IMR-90 (cell line): ENCODE data around the gene SLC22A4. TPM values are rescaled to one million over a fixed set of nuclear protein-coding genes. Genes with fewer than 3 reads are reported as not detected.

ENCODE experiments used
- ATAC-seq: fragments of 200-7000 bp; cut with Tn5 transposase; 2 replicates; pipeline ENCODE4 v1.9.1; 2020; ENCODE audit warnings: low read depth, mild to moderate bottlenecking, moderate library complexity
- BruUV-seq: library from RNA; stranded (reverse); fragments of 400-500 nt; replicated peaks from 2 replicates; lab custom pipeline; 2021; lab: Mats Ljungman, UMichigan
- CTCF ChIA-PET: fragments of 300-600 bp; formaldehyde crosslinking; extraction: SDS; loops from one replicate; lab custom pipeline; 2021; ENCODE audit warnings: antibody characterized with exemption; lab: Yijun Ruan, JAX
- POLR2A ChIA-PET: fragments of 300-600 bp; sonication (Branson Sonifier 250); formaldehyde crosslinking; loops from one replicate; lab custom pipeline; 2022; ENCODE audit warnings: antibody characterized with exemption; ENCODE audit not compliant: unreplicated experiment; lab: Charles Lee
- DNase-seq: peaks from one replicate; pipeline ENCODE4 v3.0.0; 2013
- H2AFZ ChIP-seq: replicated peaks from 2 replicates; pipeline ENCODE3; 2013; ENCODE audit warnings: low read length, mild to moderate bottlenecking; ENCODE audit not compliant: poor library complexity
- H2AK5ac ChIP-seq: 2 replicates; pipeline ENCODE4 v1.6.1; 2013; ENCODE audit warnings: low read depth, low read length, inconsistent platforms
- H2AK9ac ChIP-seq: replicated peaks from 2 replicates; pipeline ENCODE3; 2013; ENCODE audit warnings: mild to moderate bottlenecking, low read depth, low read length, moderate library complexity; ENCODE audit not compliant: poor library complexity
- H2BK120ac ChIP-seq: 2 replicates; pipeline ENCODE4 v1.6.1; 2013; ENCODE audit warnings: low read depth, low read length, inconsistent platforms
- H2BK15ac ChIP-seq: 3 replicates; pipeline ENCODE4 v1.6.1; 2013; ENCODE audit warnings: low read depth, low read length, inconsistent platforms
- H2BK20ac ChIP-seq: 2 replicates; pipeline ENCODE4 v1.6.1; 2013; ENCODE audit warnings: low read depth, mild to moderate bottlenecking, inconsistent platforms, low read length, moderate library complexity
- H2BK5ac ChIP-seq: 2 replicates; pipeline ENCODE4 v1.6.1; 2013; ENCODE audit warnings: mild to moderate bottlenecking, low read depth, low read length, inconsistent platforms; ENCODE audit not compliant: poor library complexity, severe bottlenecking
- H3K14ac ChIP-seq: replicated peaks from 2 replicates; pipeline ENCODE4 v1.6.1; 2013; ENCODE audit warnings: low read depth, low read length, inconsistent platforms
- H3K18ac ChIP-seq: 2 replicates; pipeline ENCODE4 v1.6.1; 2013; ENCODE audit warnings: low read depth, low read length, control low read depth
- H3K23ac ChIP-seq: 2 replicates; pipeline ENCODE4 v1.6.1; 2013; ENCODE audit warnings: low read depth, low read length, inconsistent platforms
- H3K27ac ChIP-seq: 2 replicates; pipeline ENCODE4 v1.5.1; 2013; ENCODE audit warnings: mild to moderate bottlenecking, control low read depth, low read length; ENCODE audit not compliant: insufficient read depth
- H3K27me3 ChIP-seq: 2 replicates; pipeline ENCODE4 v1.6.1; 2013; ENCODE audit warnings: low read length; ENCODE audit not compliant: control insufficient read depth, insufficient read depth
- H3K36me3 ChIP-seq: 2 replicates; pipeline ENCODE4 v1.6.1; 2013; ENCODE audit warnings: low read length, mixed read lengths; ENCODE audit not compliant: control insufficient read depth, insufficient read depth
- H3K4ac ChIP-seq: 2 replicates; pipeline ENCODE4 v1.6.1; 2013; ENCODE audit warnings: low read depth, low read length, inconsistent platforms
- H3K4me1 ChIP-seq: 2 replicates; pipeline ENCODE4 v1.6.1; 2013; ENCODE audit warnings: low read length, mixed read lengths; ENCODE audit not compliant: control insufficient read depth, insufficient read depth
- H3K4me2 ChIP-seq: 2 replicates; pipeline ENCODE4 v1.6.1; 2013; ENCODE audit warnings: low read depth, mild to moderate bottlenecking, control low read depth, low read length, moderate library complexity
- H3K4me3 ChIP-seq: 2 replicates; pipeline ENCODE4 v1.5.1; 2013; ENCODE audit warnings: low read depth, mild to moderate bottlenecking, control low read depth, low read length, moderate library complexity; ENCODE audit not compliant: insufficient read depth
- H3K56ac ChIP-seq: 2 replicates; pipeline ENCODE4 v1.6.1; 2013; ENCODE audit warnings: low read length, inconsistent platforms; ENCODE audit not compliant: insufficient read depth; ENCODE audit errors: extremely low read depth
- H3K79me1 ChIP-seq, 2 experiments: 2 replicates each; pipeline ENCODE4 v1.6.1; 2013; ENCODE audit warnings: low read length in 2 of 2, inconsistent platforms in 1 of 2, low read depth in 1 of 2
- H3K9ac ChIP-seq: 2 replicates; pipeline ENCODE4 v1.6.1; 2013; ENCODE audit warnings: low read depth, low read length, control low read depth
- H3K9me1 ChIP-seq: 2 replicates; pipeline ENCODE4 v1.6.1; 2013; ENCODE audit warnings: low read length, inconsistent platforms; ENCODE audit not compliant: insufficient read depth
- H3K9me3 ChIP-seq: 2 replicates; pipeline ENCODE4 v1.6.1; 2013; ENCODE audit warnings: low read length; ENCODE audit not compliant: control insufficient read depth, insufficient read depth
- H4K20me1 ChIP-seq: 2 replicates; pipeline ENCODE4 v1.6.1; 2013; ENCODE audit warnings: low read length, inconsistent platforms; ENCODE audit not compliant: insufficient read depth
- H4K5ac ChIP-seq: 2 replicates; pipeline ENCODE4 v1.6.1; 2013; ENCODE audit warnings: mild to moderate bottlenecking, low read depth, low read length, control low read depth
- H4K8ac ChIP-seq, 2 experiments: 2 replicates each; pipeline ENCODE4 v1.6.1; 2013; ENCODE audit warnings: low read depth in 2 of 2, low read length in 2 of 2, control low read depth in 1 of 2, inconsistent platforms in 1 of 2
- H4K91ac ChIP-seq: 2 replicates; pipeline ENCODE4 v1.6.1; 2013; ENCODE audit warnings: low read depth, low read length, inconsistent platforms; ENCODE audit not compliant: insufficient read depth
- CHD1 ChIP-seq: IDR thresholded peaks from 2 replicates; pipeline ENCODE4 v1.6.1; 2012; ENCODE audit warnings: low read depth, low read length, improper control_type of control experiment
- FOS ChIP-seq: fragments of 150-350 bp; IDR thresholded peaks from 2 replicates; pipeline ENCODE4 v1.6.1; 2016; ENCODE audit warnings: low read depth, low read length
- MAZ ChIP-seq: IDR thresholded peaks from 2 replicates; pipeline ENCODE4 v1.6.1; 2012; ENCODE audit warnings: low read depth, mild to moderate bottlenecking, low read length, improper control_type of control experiment, moderate library complexity, borderline replicate concordance
- MXI1 ChIP-seq: IDR thresholded peaks from 2 replicates; pipeline ENCODE4 v1.6.1; 2012; ENCODE audit warnings: low read depth, mild to moderate bottlenecking, low read length, moderate library complexity, borderline replicate concordance
- POLR2A ChIP-seq: IDR thresholded peaks from 2 replicates; pipeline ENCODE4 v1.6.1; 2012; ENCODE audit warnings: mild to moderate bottlenecking, low read depth, low read length
- RAD21 ChIP-seq: IDR thresholded peaks from 2 replicates; pipeline ENCODE4 v1.6.1; 2012; ENCODE audit warnings: low read length, improper control_type of control experiment
- RCOR1 ChIP-seq: IDR thresholded peaks from 2 replicates; pipeline ENCODE4 v1.6.1; 2012; ENCODE audit warnings: mild to moderate bottlenecking, low read length, improper control_type of control experiment; ENCODE audit not compliant: insufficient replicate concordance
- RFX5 ChIP-seq: IDR thresholded peaks from 2 replicates; pipeline ENCODE4 v1.8.0; 2012; ENCODE audit warnings: low read depth, mild to moderate bottlenecking, low read length, moderate library complexity
- WGBS, 2 experiments: methylation state at CpG; one replicate each; pipeline versions ENCODE4 v1.1.5 to v1.1.7; 2013; ENCODE audit warnings: missing lambda C conversion rate in 2 of 2; ENCODE audit not compliant: insufficient read length in 1 of 2; ENCODE audit errors: extremely low coverage in 2 of 2; 5-methylcytosine and 5-hydroxymethylcytosine counted together
- dilution Hi-C: fragments of 300-500 bp; cut with HindIII; formaldehyde crosslinking; loops from one replicate; pipeline ENCODE4 v1.14.3; 2018; ENCODE audit warnings: low sequenced_read_pairs; ENCODE audit not compliant: unreplicated experiment
- in situ Hi-C: fragments of 300-500 bp; cut with MboI; formaldehyde crosslinking; loops from 3 replicates; pipeline ENCODE4 v1.14.3; 2019; ENCODE audit warnings: low sequenced_read_pairs, inconsistent platforms, mixed read lengths
- intact Hi-C: fragments of 100-400 bp; cut with micrococcal nuclease; formaldehyde crosslinking; loops from 2 replicates; pipeline ENCODE4 v1.10.0; 2022
- polyA plus RNA-seq, 3 experiments: library from polyadenylated mRNA; depleted of rRNA; stranded (reverse); fragments of >200 nt; gene quantifications; 2 replicates each; pipeline ENCODE4 v1.2.3, GENCODE V29; 2012; ENCODE audit warnings: low replicate concordance in 1 of 3
- total RNA-seq: library from RNA; depleted of rRNA; stranded (reverse); fragments of >200 nt; gene quantifications from 2 replicates; pipeline ENCODE4 v1.2.3, GENCODE V29; 2012
- TF ChIP-seq, protein P1 (sequence below): fragments of 150-350 bp; IDR thresholded peaks from 2 replicates; pipeline ENCODE4 v1.6.1; 2016; ENCODE audit warnings: low read depth, mild to moderate bottlenecking, low read length, moderate library complexity, borderline replicate concordance
- TF ChIP-seq, protein P2 (sequence below): conservative IDR thresholded peaks from 2 replicates; pipeline ENCODE4 v1.5.1; 2012; ENCODE audit warnings: mild to moderate bottlenecking, low read depth, low read length, improper control_type of control experiment

The SLC22A4 gene
- total and polyA plus RNA-seq, 2 of the 4 experiments (the other 2 are of a cell fraction): 2.6 to 3.2 TPM

DNA sequence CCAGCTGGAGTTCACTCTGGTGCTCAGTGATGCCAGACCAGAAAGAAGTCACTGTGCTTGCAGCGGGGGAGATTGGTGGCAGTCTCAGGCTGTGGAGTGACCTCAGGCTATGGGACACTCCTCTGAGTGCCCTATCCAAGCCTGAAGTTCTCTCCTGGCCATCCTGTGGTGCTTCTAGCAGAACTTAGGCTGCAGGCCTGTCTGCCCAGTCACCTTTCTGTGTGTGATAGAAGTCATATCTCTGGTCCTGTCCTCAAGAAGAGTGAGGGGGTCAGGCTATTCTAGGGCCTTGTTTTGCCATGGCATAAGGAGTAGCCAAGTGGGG is 27.4 kb upstream of the SLC22A4 start:
- ChIA-PET POLR2A (no interaction called here), CTCF (interaction anchor here (0.6 kb wide), 1 partner anchor 51 kb away, joined by 5 read pairs; no protein-coding TSS in a partner anchor)
- Histone ChIP-seq H2AK5ac (peak overlapping the region; percentile 3), H4K8ac (no peak overlapping the region), H3K4me3 (no peak overlapping the region), H3K36me3 (peaks cover 63% of the 10 kb centered on the region), H4K20me1 (peaks cover 16% of the 10 kb centered on the region), H3K23ac (no peak overlapping the region), H3K9me3 (no peaks in the 10 kb centered on the region), H2BK15ac (0 out of 3 replicates have a peak overlapping the region, but pooled peaks have one; percentile 20), H3K14ac (no peak overlapping the region), H3K9me1 (peaks cover 78% of the 10 kb centered on the region), H4K5ac (no peak overlapping the region), H3K4ac (no peak overlapping the region), H3K27me3 (no peaks in the 10 kb centered on the region), H2AK9ac (no peak overlapping the region), H3K9ac (no peak overlapping the region), H3K4me1 (peaks cover 60% of the 10 kb centered on the region), H2BK120ac (no peak overlapping the region; the same call in 1 of the 2 replicates), H3K79me1 (peaks cover 25 to 81% of the 10 kb centered on the region in 2 experiments), H2AFZ (peak overlapping the region; percentile 11), H3K27ac (no peak overlapping the region), H3K4me2 (no peak overlapping the region), H2BK5ac (peak overlapping the region; percentile 15), H3K56ac (no peak overlapping the region), H4K91ac (peak overlapping the region; percentile 19; the same call in 1 of the 2 replicates), H2BK20ac (no peak overlapping the region), H3K18ac (no peak overlapping the region)
- WGBS, 2 experiments: no CpG with 5 or more reads among the region's 1 CpG
- TF ChIP-seq, protein P1, sequence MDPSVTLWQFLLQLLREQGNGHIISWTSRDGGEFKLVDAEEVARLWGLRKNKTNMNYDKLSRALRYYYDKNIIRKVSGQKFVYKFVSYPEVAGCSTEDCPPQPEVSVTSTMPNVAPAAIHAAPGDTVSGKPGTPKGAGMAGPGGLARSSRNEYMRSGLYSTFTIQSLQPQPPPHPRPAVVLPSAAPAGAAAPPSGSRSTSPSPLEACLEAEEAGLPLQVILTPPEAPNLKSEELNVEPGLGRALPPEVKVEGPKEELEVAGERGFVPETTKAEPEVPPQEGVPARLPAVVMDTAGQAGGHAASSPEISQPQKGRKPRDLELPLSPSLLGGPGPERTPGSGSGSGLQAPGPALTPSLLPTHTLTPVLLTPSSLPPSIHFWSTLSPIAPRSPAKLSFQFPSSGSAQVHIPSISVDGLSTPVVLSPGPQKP: no peak
- TF ChIP-seq CHD1: no peak
- no peak for TF ChIP-seq POLR2A
- TF ChIP-seq MXI1: no peak
- TF ChIP-seq MAZ: no peak
- no peak for TF ChIP-seq RCOR1
- no peak for TF ChIP-seq FOS
- no peak for TF ChIP-seq RFX5
- TF ChIP-seq RAD21: no peak
- TF ChIP-seq, protein P2, sequence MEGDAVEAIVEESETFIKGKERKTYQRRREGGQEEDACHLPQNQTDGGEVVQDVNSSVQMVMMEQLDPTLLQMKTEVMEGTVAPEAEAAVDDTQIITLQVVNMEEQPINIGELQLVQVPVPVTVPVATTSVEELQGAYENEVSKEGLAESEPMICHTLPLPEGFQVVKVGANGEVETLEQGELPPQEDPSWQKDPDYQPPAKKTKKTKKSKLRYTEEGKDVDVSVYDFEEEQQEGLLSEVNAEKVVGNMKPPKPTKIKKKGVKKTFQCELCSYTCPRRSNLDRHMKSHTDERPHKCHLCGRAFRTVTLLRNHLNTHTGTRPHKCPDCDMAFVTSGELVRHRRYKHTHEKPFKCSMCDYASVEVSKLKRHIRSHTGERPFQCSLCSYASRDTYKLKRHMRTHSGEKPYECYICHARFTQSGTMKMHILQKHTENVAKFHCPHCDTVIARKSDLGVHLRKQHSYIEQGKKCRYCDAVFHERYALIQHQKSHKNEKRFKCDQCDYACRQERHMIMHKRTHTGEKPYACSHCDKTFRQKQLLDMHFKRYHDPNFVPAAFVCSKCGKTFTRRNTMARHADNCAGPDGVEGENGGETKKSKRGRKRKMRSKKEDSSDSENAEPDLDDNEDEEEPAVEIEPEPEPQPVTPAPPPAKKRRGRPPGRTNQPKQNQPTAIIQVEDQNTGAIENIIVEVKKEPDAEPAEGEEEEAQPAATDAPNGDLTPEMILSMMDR: no peak
- dilution Hi-C loops (no loop called here), in situ Hi-C loops (no loop called here), intact Hi-C loops (no loop called here)
- no TSS peak for BruUV-seq
- no peak for DNase-seq
- no peak for ATAC-seq
